Heart left ventricle (tissue), 16 donors: ENCODE measurements around the gene PRR7. TPM values are rescaled to one million over a fixed set of nuclear protein-coding genes. Genes with fewer than 3 reads are reported as not detected.
A peak's percentile ranks its signal among the peaks of the same experiment; 100 is the strongest.

ENCODE experiments used
- ATAC-seq, 4 donors: fragments of 200-7000 bp; cut with Tn5 transposase; one replicate each; pipeline ENCODE4 v1.9.1; 2020 to 2022; ENCODE audit warnings: moderate library complexity in 4 of 4, mild to moderate bottlenecking in 3 of 4, moderate number of reproducible peaks in 1 of 4
- DNase-seq, 5 donors: peaks; one replicate each; pipeline ENCODE4 v3.0.0-alpha.2; 2020
- H3K27ac ChIP-seq, 12 donors: fragments of 200-600 bp; sonication (generic) in 4 of 12; one replicate each; pipeline versions ENCODE4 v1.5.0 to v1.8.0; 2016 to 2022; ENCODE audit warnings: mild to moderate bottlenecking in 2 of 12
- H3K27me3 ChIP-seq, 9 donors: fragments of 200-600 bp; sonication (generic) in 2 of 9; one replicate each; pipeline versions ENCODE4 v1.5.1 to v1.8.0; 2016 to 2022; ENCODE audit warnings: mild to moderate bottlenecking in 3 of 9
- H3K36me3 ChIP-seq, 9 donors: fragments of 200-600 bp; sonication (generic) in 2 of 9; one replicate each; pipeline versions ENCODE4 v1.5.0 to v1.8.0; 2018 to 2022; ENCODE audit warnings: mild to moderate bottlenecking in 2 of 9
- H3K4me1 ChIP-seq, 12 donors: fragments of 200-600 bp; sonication (generic) in 4 of 12; one replicate each; pipeline versions ENCODE4 v1.5.0 to v1.8.0; 2016 to 2022; ENCODE audit warnings: mild to moderate bottlenecking in 3 of 12
- H3K4me3 ChIP-seq, 12 donors: fragments of 200-600 bp; sonication (generic) in 4 of 12; one replicate each; pipeline versions ENCODE4 v1.5.0 to v1.8.0; 2017 to 2022; ENCODE audit warnings: mild to moderate bottlenecking in 9 of 12, moderate library complexity in 4 of 12
- H3K9me3 ChIP-seq, 12 donors: fragments of 200-600 bp; sonication (generic) in 4 of 12; one replicate each; pipeline versions ENCODE4 v1.5.0 to v1.8.0; 2016 to 2022; ENCODE audit warnings: mild to moderate bottlenecking in 1 of 12
- POLR2A ChIP-seq, 2 donors: fragments of 450-650 bp; IDR thresholded peaks; one replicate each; pipeline ENCODE4 v1.6.1; 2017; ENCODE audit warnings: antibody characterized with exemption in 2 of 2, mild to moderate bottlenecking in 2 of 2, moderate library complexity in 2 of 2
- WGBS, 4 donors: extraction: QIAGEN DNeasy Blood & Tissue Kit in 2 of 4; methylation state at CpG; one replicate each; pipeline versions ENCODE4 v1.1.5 to v1.1.7; 2013 to 2018; 5-methylcytosine and 5-hydroxymethylcytosine counted together
- intact Hi-C, 10 donors: fragments of 100-400 bp; cut with DNase I; formaldehyde crosslinking; loops; one replicate each; pipeline versions ENCODE4 v1.11.1 to v1.14.2; 2022
- polyA plus RNA-seq, 2 donors: library from polyadenylated mRNA; stranded (reverse); fragments of 200-250 nt; gene quantifications; one replicate each; pipeline ENCODE4 v1.2.3, GENCODE V29; 2013
- total RNA-seq, 9 donors: library from RNA; depleted of rRNA in 2 of 9; stranded (reverse); fragments of >200 nt in 2 of 9; fragmentation: NEBNext Ultra II Directional in 3 of 9; extraction: Animal tissue kit (Norgen Biotek cat#: 25700) in 3 of 9; gene quantifications; one replicate each; pipeline versions ENCODE4 v1.1.0 to v1.2.4, GENCODE V29; 2016 to 2023
- TF ChIP-seq, protein P1 (sequence below), 12 donors: fragments of 200-600 bp; sonication (generic) in 4 of 12; IDR thresholded peaks; one replicate each; pipeline versions ENCODE4 v1.5.0 to v1.8.0; 2018 to 2022; ENCODE audit warnings: antibody characterized with exemption in 12 of 12, mild to moderate bottlenecking in 5 of 12
- donor health status: ischemic (EF 13 %, LVEDD 7.1; RV severe dilation, severe dysfunction).
- donor health status: healthy with polysubstance abuse.
- donor health status: DM: no; HTN: yes; CAD: no.
- donor health status: DM: no; HTN: no; CAD: no.
- donor health status: ischemic (EF 25% LVEDD 6.9; RV normal size, moderate dysfunction).
- donor health status: ischemic (EF 25% LVEDD 5.7; RV mildly dilated, moderate dysfunction).
- donor health status: healthy.
- donor health status: DM: yes; HTN: yes; CAD: no.
- donor health status: ischemic (EF 35%, LVEDD 5.7; RV mildly dilated, moderate dysfunction).
- donor health status: nonischemic (EF 11% LVEDD 7.7; RV severe dilation, severe dysfunction).
- donor health status: DM: yes; HTN: yes; CAD: no.
- donor health status: PGD.
- donor health status: ischemic (EF 29% LVEDD 5.4; RV normal size, mild dysfunction).
- donor health status: nonischemic (EF 23%, LVEDD 6.1; RV moderate dilation, normal function).

The PRR7 gene
- total and polyA plus RNA-seq, 11 donors = 0.82 to 5.0 (median 1.5) TPM

- H3K4me1 ChIP-seq = peaks cover 0 to 35% (median 18%) of the 10 kb centered on the region in 12 donors
- no peak overlapping the region for H3K27ac ChIP-seq
- no peak for TF ChIP-seq POLR2A (IDR thresholded peaks at IDR 0.05)
- TF ChIP-seq, protein P1, sequence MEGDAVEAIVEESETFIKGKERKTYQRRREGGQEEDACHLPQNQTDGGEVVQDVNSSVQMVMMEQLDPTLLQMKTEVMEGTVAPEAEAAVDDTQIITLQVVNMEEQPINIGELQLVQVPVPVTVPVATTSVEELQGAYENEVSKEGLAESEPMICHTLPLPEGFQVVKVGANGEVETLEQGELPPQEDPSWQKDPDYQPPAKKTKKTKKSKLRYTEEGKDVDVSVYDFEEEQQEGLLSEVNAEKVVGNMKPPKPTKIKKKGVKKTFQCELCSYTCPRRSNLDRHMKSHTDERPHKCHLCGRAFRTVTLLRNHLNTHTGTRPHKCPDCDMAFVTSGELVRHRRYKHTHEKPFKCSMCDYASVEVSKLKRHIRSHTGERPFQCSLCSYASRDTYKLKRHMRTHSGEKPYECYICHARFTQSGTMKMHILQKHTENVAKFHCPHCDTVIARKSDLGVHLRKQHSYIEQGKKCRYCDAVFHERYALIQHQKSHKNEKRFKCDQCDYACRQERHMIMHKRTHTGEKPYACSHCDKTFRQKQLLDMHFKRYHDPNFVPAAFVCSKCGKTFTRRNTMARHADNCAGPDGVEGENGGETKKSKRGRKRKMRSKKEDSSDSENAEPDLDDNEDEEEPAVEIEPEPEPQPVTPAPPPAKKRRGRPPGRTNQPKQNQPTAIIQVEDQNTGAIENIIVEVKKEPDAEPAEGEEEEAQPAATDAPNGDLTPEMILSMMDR (IDR thresholded peaks at IDR 0.05) = no peak
- no peaks in the 10 kb centered on the region for H3K27me3 ChIP-seq
- H3K4me3 ChIP-seq = no peak overlapping the region
- 66 to 81% (median 72%) methylated on average over 9 of the region's 9 CpGs for WGBS, 4 donors
- H3K9me3 ChIP-seq = no peaks in the 10 kb centered on the region
- intact Hi-C loops = loop anchor here in 9 of 10 donors (1.0 to 10.0 kb wide), 10 partner anchors 46 to 187 kb away; partner anchors contain the start of genes F12 (in 1 of the 9), MXD3 (in 1 of the 9) and PFN3 (in 1 of the 9)
- peaks cover 0 to 20% (median 0%) of the 10 kb centered on the region in 9 donors for H3K36me3 ChIP-seq
- ATAC-seq (no peak), DNase-seq (no peak)
Measured at GRCh38 chr5:177501874-177502678, 55.5 kb downstream of the PRR7 start.

GRCh38 chr5:177502886-177503285 is 56.3 kb downstream of the PRR7 start:
- Histone ChIP-seq H3K27me3 (no peaks in the 10 kb centered on the region), H3K9me3 (no peaks in the 10 kb centered on the region), H3K4me3 (no peak overlapping the region), H3K4me1 (peaks cover 0 to 35% (median 17%) of the 10 kb centered on the region in 12 donors), H3K36me3 (peaks cover 0 to 20% (median 0%) of the 10 kb centered on the region in 9 donors), H3K27ac (no peak overlapping the region)
- ATAC-seq (no peak), DNase-seq (no peak)
- intact Hi-C loops = loop anchor here in 4 of 10 donors (5.0 to 10.0 kb wide), 4 partner anchors 96 to 188 kb away; partner anchors contain the start of genes F12 (in 1 of the 4), MXD3 (in 1 of the 4) and PFN3 (in 1 of the 4)
- TF ChIP-seq, protein P1 (IDR thresholded peaks at IDR 0.05) = no peak
- TF ChIP-seq POLR2A (IDR thresholded peaks at IDR 0.05) = no peak
- 82 to 84% (median 83%) methylated on average over 15 to 16 of the region's 16 CpGs for WGBS, 4 donors

GRCh38 chr5:177503351-177504085 is 56.9 kb downstream of the PRR7 start:
- Histone ChIP-seq H3K27me3 (no peaks in the 10 kb centered on the region), H3K4me3 (no peak overlapping the region), H3K9me3 (no peaks in the 10 kb centered on the region), H3K4me1 (peaks cover 0 to 28% (median 11%) of the 10 kb centered on the region in 12 donors), H3K36me3 (peaks cover 0 to 20% (median 0%) of the 10 kb centered on the region in 9 donors), H3K27ac (no peak overlapping the region)
- DNase-seq (peak in 1 of 5 donors; percentile 53), ATAC-seq (no peak)
- 91 to 93% (median 93%) methylated on average over 14 to 24 of the region's 24 CpGs for WGBS, 4 donors
- TF ChIP-seq POLR2A (IDR thresholded peaks at IDR 0.05) = no peak
- TF ChIP-seq, protein P1 (IDR thresholded peaks at IDR 0.05) = no peak
- intact Hi-C loops = loop anchor here in 4 of 10 donors (5.0 to 10.0 kb wide), 4 partner anchors 96 to 189 kb away; partner anchors contain the start of genes F12 (in 1 of the 4), MXD3 (in 1 of the 4) and PFN3 (in 1 of the 4)
